Lower leg skin (tissue), 3 donors: ENCODE results near the gene COL15A1.

Experiments
- POLR2A ChIP-seq, 2 donors: fragments of 450-650 bp; IDR thresholded peaks; one replicate each; pipeline ENCODE4 v1.6.1; 2016 to 2017; ENCODE audit warnings: antibody characterized with exemption in 2 of 2, mild to moderate bottlenecking in 1 of 2, moderate library complexity in 1 of 2
- TF ChIP-seq, protein P1 (sequence below), 3 donors: fragments of 450-650 bp; IDR thresholded peaks; one replicate each; pipeline ENCODE4 v1.5.1; 2016; ENCODE audit warnings: antibody characterized with exemption in 3 of 3, mild to moderate bottlenecking in 3 of 3, moderate library complexity in 2 of 3

DNA sequence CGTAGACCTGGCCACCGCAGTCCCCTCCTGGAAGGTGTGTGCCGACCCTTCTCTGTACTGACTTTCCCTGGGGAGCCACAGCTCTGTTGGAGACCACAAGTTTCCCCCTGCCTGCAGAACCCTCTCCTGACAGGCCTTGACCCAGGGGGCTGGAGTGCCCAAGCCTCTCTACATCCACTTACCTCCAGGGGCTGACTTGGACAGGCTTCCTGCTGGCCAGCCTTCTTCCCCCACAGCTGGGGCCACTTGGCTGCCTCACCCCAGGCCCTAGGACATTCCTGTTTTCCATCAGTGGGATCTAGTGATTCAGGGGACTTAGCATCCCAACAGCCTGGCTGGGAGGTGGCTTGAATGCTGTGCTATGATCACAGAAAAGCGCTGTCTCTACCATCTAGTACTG lies 23.6 kb downstream of the COL15A1 start:
- TF ChIP-seq, protein P1, sequence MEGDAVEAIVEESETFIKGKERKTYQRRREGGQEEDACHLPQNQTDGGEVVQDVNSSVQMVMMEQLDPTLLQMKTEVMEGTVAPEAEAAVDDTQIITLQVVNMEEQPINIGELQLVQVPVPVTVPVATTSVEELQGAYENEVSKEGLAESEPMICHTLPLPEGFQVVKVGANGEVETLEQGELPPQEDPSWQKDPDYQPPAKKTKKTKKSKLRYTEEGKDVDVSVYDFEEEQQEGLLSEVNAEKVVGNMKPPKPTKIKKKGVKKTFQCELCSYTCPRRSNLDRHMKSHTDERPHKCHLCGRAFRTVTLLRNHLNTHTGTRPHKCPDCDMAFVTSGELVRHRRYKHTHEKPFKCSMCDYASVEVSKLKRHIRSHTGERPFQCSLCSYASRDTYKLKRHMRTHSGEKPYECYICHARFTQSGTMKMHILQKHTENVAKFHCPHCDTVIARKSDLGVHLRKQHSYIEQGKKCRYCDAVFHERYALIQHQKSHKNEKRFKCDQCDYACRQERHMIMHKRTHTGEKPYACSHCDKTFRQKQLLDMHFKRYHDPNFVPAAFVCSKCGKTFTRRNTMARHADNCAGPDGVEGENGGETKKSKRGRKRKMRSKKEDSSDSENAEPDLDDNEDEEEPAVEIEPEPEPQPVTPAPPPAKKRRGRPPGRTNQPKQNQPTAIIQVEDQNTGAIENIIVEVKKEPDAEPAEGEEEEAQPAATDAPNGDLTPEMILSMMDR (IDR thresholded peaks at IDR 0.05): no peak
- no peak for TF ChIP-seq POLR2A (IDR thresholded peaks at IDR 0.05)
